HL-60 (cell line): Measurements from ENCODE around the gene DIAPH2.

Experiments
- DNase-seq, 2 experiments: peaks; one replicate each; pipeline ENCODE4 v3.0.0-alpha.2; 2010 to 2020; ENCODE audit warnings: low read depth in 1 of 2, low spot score in 1 of 2
- H3K27ac ChIP-seq: fragments of 250-450 bp; sonication (Bioruptor Pico); replicated peaks from 2 replicates; pipeline ENCODE4 v1.5.1; 2020; ENCODE audit warnings: mild to moderate bottlenecking, moderate library complexity
- H3K27me3 ChIP-seq: fragments of 250-450 bp; sonication (Bioruptor Pico); 2 replicates; pipeline ENCODE4 v1.5.1; 2021; ENCODE audit warnings: mild to moderate bottlenecking, moderate library complexity; ENCODE audit not compliant: insufficient read depth, poor library complexity, severe bottlenecking
- H3K4me3 ChIP-seq: replicated peaks from 2 replicates; pipeline ENCODE4 v1.5.1; 2011; ENCODE audit warnings: mild to moderate bottlenecking, control low read depth, low read length; ENCODE audit not compliant: insufficient read depth
- GABPA ChIP-seq: IDR thresholded peaks from 2 replicates; pipeline ENCODE4 v1.6.1; 2012; ENCODE audit warnings: low read depth
- POLR2AphosphoS5 ChIP-seq: IDR thresholded peaks from 2 replicates; pipeline ENCODE4 v1.6.1; 2012; ENCODE audit warnings: low read depth
- SPI1 ChIP-seq: IDR thresholded peaks from 2 replicates; pipeline ENCODE4 v1.6.1; 2012; ENCODE audit warnings: low read depth, mild to moderate bottlenecking, borderline replicate concordance
- TF ChIP-seq, protein P1 (sequence below): IDR thresholded peaks from one replicate; pipeline ENCODE4 v1.5.1; 2011; ENCODE audit warnings: low read length, control low read depth, inconsistent platforms; ENCODE audit not compliant: insufficient read depth
- TF ChIP-seq, protein P2 (sequence below): IDR thresholded peaks from 2 replicates; pipeline ENCODE4 v1.6.1; 2012; ENCODE audit warnings: low read depth; ENCODE audit not compliant: insufficient replicate concordance

DIAPH2 gene

DNA sequence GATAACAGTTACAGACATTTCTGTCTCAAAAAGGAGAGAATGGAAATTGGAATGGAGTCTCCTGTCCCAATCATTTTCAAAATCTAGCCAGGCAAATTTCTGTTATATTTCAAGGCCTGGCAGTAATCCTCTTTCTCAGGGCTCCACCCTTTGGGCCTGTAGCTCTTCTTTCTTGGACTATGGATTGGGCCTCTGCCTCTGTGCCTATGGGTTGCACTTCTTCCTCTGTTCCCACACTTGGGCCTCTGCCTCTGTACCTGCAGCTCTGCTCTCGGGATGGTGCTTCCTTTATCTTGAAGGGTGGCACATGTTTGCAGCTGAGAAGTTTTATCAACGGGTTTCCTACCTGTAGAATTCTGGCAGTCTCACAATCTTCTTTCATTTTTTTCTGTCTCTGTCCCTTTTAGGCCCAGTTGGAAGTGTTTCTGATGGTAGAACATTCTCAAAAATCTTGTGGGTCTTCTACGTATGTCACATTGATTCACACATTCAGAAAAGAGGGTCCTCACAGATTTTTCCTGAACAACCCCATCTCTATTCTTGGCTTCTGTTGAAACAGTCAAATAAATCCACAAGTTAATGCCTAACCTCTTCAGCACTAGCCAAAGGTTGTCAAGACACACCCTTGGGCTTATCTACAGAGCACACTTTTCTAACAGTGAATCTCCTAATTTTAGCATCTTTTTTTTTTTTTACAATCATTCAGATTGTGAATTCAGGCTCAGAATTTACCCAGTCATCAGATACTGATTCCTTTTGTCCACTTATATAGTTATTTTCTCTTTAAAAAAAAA, 918.0 kb downstream of the DIAPH2 start:
- TF ChIP-seq, protein P1, sequence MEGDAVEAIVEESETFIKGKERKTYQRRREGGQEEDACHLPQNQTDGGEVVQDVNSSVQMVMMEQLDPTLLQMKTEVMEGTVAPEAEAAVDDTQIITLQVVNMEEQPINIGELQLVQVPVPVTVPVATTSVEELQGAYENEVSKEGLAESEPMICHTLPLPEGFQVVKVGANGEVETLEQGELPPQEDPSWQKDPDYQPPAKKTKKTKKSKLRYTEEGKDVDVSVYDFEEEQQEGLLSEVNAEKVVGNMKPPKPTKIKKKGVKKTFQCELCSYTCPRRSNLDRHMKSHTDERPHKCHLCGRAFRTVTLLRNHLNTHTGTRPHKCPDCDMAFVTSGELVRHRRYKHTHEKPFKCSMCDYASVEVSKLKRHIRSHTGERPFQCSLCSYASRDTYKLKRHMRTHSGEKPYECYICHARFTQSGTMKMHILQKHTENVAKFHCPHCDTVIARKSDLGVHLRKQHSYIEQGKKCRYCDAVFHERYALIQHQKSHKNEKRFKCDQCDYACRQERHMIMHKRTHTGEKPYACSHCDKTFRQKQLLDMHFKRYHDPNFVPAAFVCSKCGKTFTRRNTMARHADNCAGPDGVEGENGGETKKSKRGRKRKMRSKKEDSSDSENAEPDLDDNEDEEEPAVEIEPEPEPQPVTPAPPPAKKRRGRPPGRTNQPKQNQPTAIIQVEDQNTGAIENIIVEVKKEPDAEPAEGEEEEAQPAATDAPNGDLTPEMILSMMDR, result no peak
- no peak for TF ChIP-seq SPI1
- no peak for TF ChIP-seq POLR2AphosphoS5
- no peak for TF ChIP-seq GABPA
- TF ChIP-seq, protein P2, sequence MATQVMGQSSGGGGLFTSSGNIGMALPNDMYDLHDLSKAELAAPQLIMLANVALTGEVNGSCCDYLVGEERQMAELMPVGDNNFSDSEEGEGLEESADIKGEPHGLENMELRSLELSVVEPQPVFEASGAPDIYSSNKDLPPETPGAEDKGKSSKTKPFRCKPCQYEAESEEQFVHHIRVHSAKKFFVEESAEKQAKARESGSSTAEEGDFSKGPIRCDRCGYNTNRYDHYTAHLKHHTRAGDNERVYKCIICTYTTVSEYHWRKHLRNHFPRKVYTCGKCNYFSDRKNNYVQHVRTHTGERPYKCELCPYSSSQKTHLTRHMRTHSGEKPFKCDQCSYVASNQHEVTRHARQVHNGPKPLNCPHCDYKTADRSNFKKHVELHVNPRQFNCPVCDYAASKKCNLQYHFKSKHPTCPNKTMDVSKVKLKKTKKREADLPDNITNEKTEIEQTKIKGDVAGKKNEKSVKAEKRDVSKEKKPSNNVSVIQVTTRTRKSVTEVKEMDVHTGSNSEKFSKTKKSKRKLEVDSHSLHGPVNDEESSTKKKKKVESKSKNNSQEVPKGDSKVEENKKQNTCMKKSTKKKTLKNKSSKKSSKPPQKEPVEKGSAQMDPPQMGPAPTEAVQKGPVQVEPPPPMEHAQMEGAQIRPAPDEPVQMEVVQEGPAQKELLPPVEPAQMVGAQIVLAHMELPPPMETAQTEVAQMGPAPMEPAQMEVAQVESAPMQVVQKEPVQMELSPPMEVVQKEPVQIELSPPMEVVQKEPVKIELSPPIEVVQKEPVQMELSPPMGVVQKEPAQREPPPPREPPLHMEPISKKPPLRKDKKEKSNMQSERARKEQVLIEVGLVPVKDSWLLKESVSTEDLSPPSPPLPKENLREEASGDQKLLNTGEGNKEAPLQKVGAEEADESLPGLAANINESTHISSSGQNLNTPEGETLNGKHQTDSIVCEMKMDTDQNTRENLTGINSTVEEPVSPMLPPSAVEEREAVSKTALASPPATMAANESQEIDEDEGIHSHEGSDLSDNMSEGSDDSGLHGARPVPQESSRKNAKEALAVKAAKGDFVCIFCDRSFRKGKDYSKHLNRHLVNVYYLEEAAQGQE, result no peak
- Histone ChIP-seq H3K27me3 (no peaks in the 10 kb centered on the region), H3K27ac (no peak overlapping the region), H3K4me3 (no peak overlapping the region)
- no peak for DNase-seq

DNA sequence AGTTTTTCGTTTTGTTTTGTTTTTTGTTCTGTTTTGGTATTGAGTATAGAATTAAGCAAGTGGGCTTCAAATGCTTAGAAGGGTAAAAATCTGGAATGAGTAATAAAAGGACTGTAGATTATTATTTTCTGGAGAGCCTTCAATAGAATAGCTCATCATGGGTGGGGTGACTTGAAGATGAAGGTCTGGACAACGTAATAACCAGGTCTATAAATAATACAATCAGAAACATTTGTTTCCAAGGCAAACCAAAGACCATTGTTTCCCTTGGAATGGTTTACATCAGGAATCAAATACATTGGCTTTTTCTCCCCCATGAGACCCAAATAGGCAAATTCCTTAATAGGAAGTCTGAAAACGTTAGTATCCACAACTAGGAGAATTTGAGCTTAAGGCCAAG, 920.6 kb downstream of the DIAPH2 start:
- TF ChIP-seq SPI1, result no peak
- no peak for TF ChIP-seq GABPA
- TF ChIP-seq, protein P2, result no peak
- TF ChIP-seq, protein P1, result no peak
- TF ChIP-seq POLR2AphosphoS5, result no peak
- H3K27ac ChIP-seq, result no peak overlapping the region
- no peaks in the 10 kb centered on the region for H3K27me3 ChIP-seq
- no peak for DNase-seq
- no peak overlapping the region for H3K4me3 ChIP-seq

DNA sequence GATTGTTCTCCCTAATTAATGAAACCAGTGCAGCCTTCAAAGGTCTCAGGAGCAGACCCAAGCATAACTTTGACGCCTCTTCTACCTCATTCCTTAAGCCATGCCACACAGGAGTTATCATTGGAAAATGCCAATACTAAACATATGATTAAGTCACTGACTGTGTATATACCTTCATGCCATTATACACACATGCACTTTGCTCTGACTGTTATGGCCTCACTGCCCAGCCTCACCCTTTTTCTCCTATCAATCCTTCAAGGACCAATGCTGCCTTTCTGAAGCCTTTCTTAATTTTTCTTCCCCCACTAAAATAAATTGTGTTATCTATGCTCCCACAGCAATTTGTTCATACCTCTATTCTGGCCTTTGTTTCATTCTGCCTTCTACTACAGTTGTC, 924.7 kb downstream of the DIAPH2 start:
- Histone ChIP-seq H3K27me3 (no peaks in the 10 kb centered on the region), H3K4me3 (no peak overlapping the region), H3K27ac (no peak overlapping the region)
- no peak for DNase-seq
- TF ChIP-seq GABPA (no peak), SPI1 (no peak), POLR2AphosphoS5 (no peak)
- TF ChIP-seq, protein P2, result no peak
- TF ChIP-seq, protein P1, result no peak
